Lower leg skin (tissue), 3 donors: Measurements from ENCODE around the gene CYP19A1.

Source experiments
- POLR2A ChIP-seq, 2 donors: fragments of 450-650 bp; IDR thresholded peaks; one replicate each; pipeline ENCODE4 v1.6.1; 2016 to 2017; ENCODE audit warnings: antibody characterized with exemption in 2 of 2, mild to moderate bottlenecking in 1 of 2, moderate library complexity in 1 of 2
- TF ChIP-seq, protein P1 (sequence below), 3 donors: fragments of 450-650 bp; IDR thresholded peaks; one replicate each; pipeline ENCODE4 v1.5.1; 2016; ENCODE audit warnings: antibody characterized with exemption in 3 of 3, mild to moderate bottlenecking in 3 of 3, moderate library complexity in 2 of 3

DNA sequence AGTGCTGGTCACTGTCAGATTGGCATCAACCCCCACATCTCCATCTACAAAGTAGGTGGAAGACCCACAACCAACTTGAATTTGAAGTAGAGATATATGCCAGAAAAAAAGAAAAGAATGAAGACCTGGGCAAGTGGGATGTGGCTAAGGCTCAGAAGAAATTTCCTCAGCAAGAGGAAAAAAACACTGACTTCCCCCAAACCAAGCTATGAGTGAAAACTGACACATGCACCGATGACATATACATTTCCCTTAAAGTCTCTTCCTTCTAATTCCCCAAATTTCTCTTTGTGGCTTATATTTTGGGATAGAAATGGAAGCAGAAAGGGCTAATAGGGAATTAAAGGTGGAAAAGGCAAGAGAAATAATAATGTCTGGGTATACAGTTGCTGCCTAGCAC lies 59.0 kb downstream of the CYP19A1 start:
- TF ChIP-seq, protein P1, sequence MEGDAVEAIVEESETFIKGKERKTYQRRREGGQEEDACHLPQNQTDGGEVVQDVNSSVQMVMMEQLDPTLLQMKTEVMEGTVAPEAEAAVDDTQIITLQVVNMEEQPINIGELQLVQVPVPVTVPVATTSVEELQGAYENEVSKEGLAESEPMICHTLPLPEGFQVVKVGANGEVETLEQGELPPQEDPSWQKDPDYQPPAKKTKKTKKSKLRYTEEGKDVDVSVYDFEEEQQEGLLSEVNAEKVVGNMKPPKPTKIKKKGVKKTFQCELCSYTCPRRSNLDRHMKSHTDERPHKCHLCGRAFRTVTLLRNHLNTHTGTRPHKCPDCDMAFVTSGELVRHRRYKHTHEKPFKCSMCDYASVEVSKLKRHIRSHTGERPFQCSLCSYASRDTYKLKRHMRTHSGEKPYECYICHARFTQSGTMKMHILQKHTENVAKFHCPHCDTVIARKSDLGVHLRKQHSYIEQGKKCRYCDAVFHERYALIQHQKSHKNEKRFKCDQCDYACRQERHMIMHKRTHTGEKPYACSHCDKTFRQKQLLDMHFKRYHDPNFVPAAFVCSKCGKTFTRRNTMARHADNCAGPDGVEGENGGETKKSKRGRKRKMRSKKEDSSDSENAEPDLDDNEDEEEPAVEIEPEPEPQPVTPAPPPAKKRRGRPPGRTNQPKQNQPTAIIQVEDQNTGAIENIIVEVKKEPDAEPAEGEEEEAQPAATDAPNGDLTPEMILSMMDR (IDR thresholded peaks at IDR 0.05), result no peak
- TF ChIP-seq POLR2A (IDR thresholded peaks at IDR 0.05), result no peak
